Gastroesophageal sphincter (tissue), 4 donors: ENCODE measurements around the gene SPATA31E1. TPM values are rescaled to one million over a fixed set of nuclear protein-coding genes. Genes with fewer than 3 reads are reported as not detected.

Experiments
- ATAC-seq: fragments of 150-250 bp; one replicate; pipeline ENCODE4 v1.9.1; 2016; ENCODE audit warnings: mild to moderate bottlenecking, moderate library complexity
- H3K27ac ChIP-seq, 4 donors: fragments of 200-600 bp; sonication (generic) in 3 of 4; 1 replicate in 3 of 4; 2 replicates in 1 of 4; pipeline ENCODE4 v1.5.1; 2016 to 2019
- H3K27me3 ChIP-seq: fragments of 200-600 bp; sonication (generic); one replicate; pipeline ENCODE4 v1.5.1; 2019
- H3K36me3 ChIP-seq, 2 donors: fragments of 200-600 bp; sonication (generic); one replicate each; pipeline ENCODE4 v1.5.1; 2019; ENCODE audit warnings: control low read depth in 1 of 2
- H3K4me1 ChIP-seq, 3 donors: fragments of 200-600 bp; sonication (generic); 1 replicate in 2 of 3; 2 replicates in 1 of 3; pipeline ENCODE4 v1.5.1; 2016 to 2019; ENCODE audit warnings: control low read depth in 2 of 3
- H3K4me3 ChIP-seq, 2 donors: fragments of 200-600 bp; sonication (generic); one replicate each; pipeline ENCODE4 v1.5.1; 2019; ENCODE audit warnings: mild to moderate bottlenecking in 1 of 2, moderate library complexity in 1 of 2
- H3K9me3 ChIP-seq, 3 donors: fragments of 200-600 bp; sonication (generic); one replicate each; pipeline ENCODE4 v1.5.1; 2017 to 2019; ENCODE audit warnings: control low read depth in 2 of 3
- EP300 ChIP-seq: sonication (generic); formaldehyde crosslinking; IDR thresholded peaks from one replicate; pipeline ENCODE4 v1.6.1; 2017; ENCODE audit warnings: antibody characterized with exemption, mild to moderate bottlenecking
- POLR2A ChIP-seq, 2 donors: fragments of 450-650 bp; IDR thresholded peaks; one replicate each; pipeline ENCODE4 v1.6.1; 2017; ENCODE audit warnings: antibody characterized with exemption in 2 of 2, mild to moderate bottlenecking in 2 of 2, moderate library complexity in 1 of 2
- POLR2AphosphoS5 ChIP-seq: sonication (generic); formaldehyde crosslinking; IDR thresholded peaks from one replicate; pipeline ENCODE4 v1.6.1; 2017; ENCODE audit warnings: antibody characterized with exemption
- WGBS, 2 donors: methylation state at CpG; one replicate each; pipeline ENCODE4 v1.1.5; 2018; ENCODE audit warnings: low coverage in 1 of 2; 5-methylcytosine and 5-hydroxymethylcytosine counted together
- total RNA-seq, 4 donors: library from RNA; depleted of rRNA; stranded (reverse); fragments of >200 nt; gene quantifications; one replicate each; pipeline ENCODE4 v1.1.0, GENCODE V29; 2016
- TF ChIP-seq, protein P1 (sequence below), 4 experiments: fragments of 200-600 bp in 2 of 4; fragments of 450-650 bp in 2 of 4; sonication (generic) in 1 of 4; IDR thresholded peaks; one replicate each; pipeline ENCODE4 v1.5.1; 2017 to 2019; ENCODE audit warnings: antibody characterized with exemption in 4 of 4, mild to moderate bottlenecking in 2 of 4, moderate library complexity in 2 of 4

SPATA31E1 gene
- total RNA-seq, 4 donors from 2014 or later, result not detected

DNA sequence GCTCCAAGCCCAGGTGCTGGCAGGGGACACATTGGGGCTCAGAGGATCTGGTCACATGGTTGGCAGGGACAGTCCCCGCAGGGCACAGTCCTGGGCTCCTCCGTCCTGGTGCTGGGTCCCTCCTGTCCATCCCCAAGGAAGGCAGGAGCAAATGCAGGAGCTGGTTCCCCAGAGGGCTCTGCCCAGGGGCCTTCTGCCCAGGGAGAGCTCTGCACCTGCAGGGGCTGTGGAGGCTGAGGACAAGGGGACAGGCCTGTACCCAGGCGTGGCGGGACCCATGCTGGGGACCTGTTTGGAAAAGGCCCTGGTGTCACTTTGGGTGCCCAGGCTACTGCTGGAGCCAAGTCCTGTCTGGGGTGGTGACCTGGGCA is 7.2 kb downstream of the SPATA31E1 start:
- no CpG with 5 or more reads among the region's 4 CpGs for WGBS, 2 donors
- H3K27me3 ChIP-seq, result no peaks in the 10 kb centered on the region
- no peak overlapping the region for H3K27ac ChIP-seq
- H3K9me3 ChIP-seq, result peaks cover 0 to 5% (median 0%) of the 10 kb centered on the region in 3 donors
- no peak overlapping the region for H3K4me3 ChIP-seq
- TF ChIP-seq POLR2A (IDR thresholded peaks at IDR 0.05) (no peak), EP300 (no peak), POLR2AphosphoS5 (no peak)
- TF ChIP-seq, protein P1, sequence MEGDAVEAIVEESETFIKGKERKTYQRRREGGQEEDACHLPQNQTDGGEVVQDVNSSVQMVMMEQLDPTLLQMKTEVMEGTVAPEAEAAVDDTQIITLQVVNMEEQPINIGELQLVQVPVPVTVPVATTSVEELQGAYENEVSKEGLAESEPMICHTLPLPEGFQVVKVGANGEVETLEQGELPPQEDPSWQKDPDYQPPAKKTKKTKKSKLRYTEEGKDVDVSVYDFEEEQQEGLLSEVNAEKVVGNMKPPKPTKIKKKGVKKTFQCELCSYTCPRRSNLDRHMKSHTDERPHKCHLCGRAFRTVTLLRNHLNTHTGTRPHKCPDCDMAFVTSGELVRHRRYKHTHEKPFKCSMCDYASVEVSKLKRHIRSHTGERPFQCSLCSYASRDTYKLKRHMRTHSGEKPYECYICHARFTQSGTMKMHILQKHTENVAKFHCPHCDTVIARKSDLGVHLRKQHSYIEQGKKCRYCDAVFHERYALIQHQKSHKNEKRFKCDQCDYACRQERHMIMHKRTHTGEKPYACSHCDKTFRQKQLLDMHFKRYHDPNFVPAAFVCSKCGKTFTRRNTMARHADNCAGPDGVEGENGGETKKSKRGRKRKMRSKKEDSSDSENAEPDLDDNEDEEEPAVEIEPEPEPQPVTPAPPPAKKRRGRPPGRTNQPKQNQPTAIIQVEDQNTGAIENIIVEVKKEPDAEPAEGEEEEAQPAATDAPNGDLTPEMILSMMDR (IDR thresholded peaks at IDR 0.05), result no peak
- ATAC-seq, result no peak
- no peaks in the 10 kb centered on the region for H3K4me1 ChIP-seq
- no peaks in the 10 kb centered on the region for H3K36me3 ChIP-seq

DNA sequence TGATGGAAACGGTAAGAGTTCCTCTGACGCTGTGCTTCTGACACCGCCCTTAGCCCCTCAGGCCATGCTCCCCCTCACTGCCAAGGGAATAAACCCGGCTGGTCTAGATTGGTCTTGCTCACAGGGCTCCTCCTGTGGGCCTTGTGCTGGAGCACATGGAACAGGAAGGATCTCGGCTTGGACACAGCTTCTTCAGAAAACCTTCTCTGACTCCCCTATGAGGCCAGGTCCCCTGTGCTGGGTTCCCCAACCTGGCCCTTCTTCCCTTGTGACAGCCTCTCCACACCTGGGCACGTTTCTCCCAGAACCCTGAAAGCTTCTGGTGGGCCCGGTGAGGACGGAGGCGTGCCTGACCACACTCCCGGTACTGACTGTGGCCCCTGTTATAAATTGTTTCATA is 8.2 kb downstream of the SPATA31E1 start:
- ATAC-seq, result no peak
- Histone ChIP-seq H3K27ac (no peak overlapping the region), H3K36me3 (no peaks in the 10 kb centered on the region), H3K4me1 (no peaks in the 10 kb centered on the region), H3K27me3 (no peaks in the 10 kb centered on the region), H3K9me3 (peaks cover 0 to 5% (median 0%) of the 10 kb centered on the region in 3 donors), H3K4me3 (no peak overlapping the region)
- 70 to 80% methylated on average over 1 to 2 of the region's 10 CpGs for WGBS, 2 donors
- TF ChIP-seq POLR2A (IDR thresholded peaks at IDR 0.05) (no peak), POLR2AphosphoS5 (no peak)

DNA sequence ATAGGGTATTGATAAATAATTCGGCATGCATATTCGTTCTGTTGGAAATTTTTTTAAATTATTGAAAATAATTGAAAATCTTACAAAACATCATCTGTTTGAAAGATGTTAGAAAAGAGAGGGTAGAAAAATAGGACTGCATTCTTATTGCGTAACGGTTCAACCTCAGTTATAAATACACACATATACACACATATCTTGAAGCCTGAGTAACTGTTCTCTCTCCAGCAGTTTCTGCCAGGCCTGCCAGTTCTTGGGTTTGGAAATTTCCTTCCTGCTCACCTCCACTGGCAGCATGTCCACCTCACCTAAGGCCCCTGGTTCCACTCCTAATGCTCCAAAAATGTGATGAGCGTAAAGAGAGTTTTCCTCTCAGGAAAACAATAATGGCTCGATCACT is 9.1 kb downstream of the SPATA31E1 start:
- no peak overlapping the region for H3K27ac ChIP-seq
- no peaks in the 10 kb centered on the region for H3K36me3 ChIP-seq
- no peak for ATAC-seq
- no peak overlapping the region for H3K4me3 ChIP-seq
- 96 to 97% methylated on average over 6 of the region's 6 CpGs for WGBS, 2 donors
- H3K4me1 ChIP-seq, result no peaks in the 10 kb centered on the region
- H3K9me3 ChIP-seq, result peaks cover 0 to 5% (median 0%) of the 10 kb centered on the region in 3 donors
- TF ChIP-seq POLR2AphosphoS5 (no peak), POLR2A (IDR thresholded peaks at IDR 0.05) (no peak)
- H3K27me3 ChIP-seq, result no peaks in the 10 kb centered on the region

DNA sequence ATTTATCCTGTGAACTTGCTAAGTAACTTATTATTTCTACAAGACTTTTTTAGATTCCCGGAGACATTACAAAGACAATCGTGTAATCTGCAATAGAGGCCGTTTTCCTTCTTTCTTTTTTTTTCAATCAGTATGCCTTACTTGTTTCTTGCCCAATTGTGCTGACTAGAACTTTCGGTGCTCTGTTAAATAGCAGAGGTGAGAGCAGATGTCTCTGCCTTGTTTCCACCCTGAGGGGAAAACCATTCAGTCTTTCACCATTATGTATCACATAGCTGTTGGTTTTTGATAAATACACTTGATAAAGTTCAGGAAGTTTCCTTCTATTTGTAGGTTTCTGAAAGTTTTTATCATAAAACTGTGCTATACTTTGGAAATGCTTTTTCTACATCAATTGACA is 10.3 kb downstream of the SPATA31E1 start:
- no peak overlapping the region for H3K4me3 ChIP-seq
- WGBS, 2 donors, result 77 to 84% methylated on average over 4 of the region's 4 CpGs
- TF ChIP-seq EP300, result no peak
- TF ChIP-seq, protein P1 (IDR thresholded peaks at IDR 0.05), result no peak
- TF ChIP-seq POLR2A (IDR thresholded peaks at IDR 0.05), result no peak
- TF ChIP-seq POLR2AphosphoS5, result no peak
- H3K36me3 ChIP-seq, result no peaks in the 10 kb centered on the region
- no peak for ATAC-seq
- H3K27me3 ChIP-seq, result no peaks in the 10 kb centered on the region
- peaks cover 0 to 5% (median 0%) of the 10 kb centered on the region in 3 donors for H3K9me3 ChIP-seq
- no peak overlapping the region for H3K27ac ChIP-seq
- H3K4me1 ChIP-seq, result no peaks in the 10 kb centered on the region

DNA sequence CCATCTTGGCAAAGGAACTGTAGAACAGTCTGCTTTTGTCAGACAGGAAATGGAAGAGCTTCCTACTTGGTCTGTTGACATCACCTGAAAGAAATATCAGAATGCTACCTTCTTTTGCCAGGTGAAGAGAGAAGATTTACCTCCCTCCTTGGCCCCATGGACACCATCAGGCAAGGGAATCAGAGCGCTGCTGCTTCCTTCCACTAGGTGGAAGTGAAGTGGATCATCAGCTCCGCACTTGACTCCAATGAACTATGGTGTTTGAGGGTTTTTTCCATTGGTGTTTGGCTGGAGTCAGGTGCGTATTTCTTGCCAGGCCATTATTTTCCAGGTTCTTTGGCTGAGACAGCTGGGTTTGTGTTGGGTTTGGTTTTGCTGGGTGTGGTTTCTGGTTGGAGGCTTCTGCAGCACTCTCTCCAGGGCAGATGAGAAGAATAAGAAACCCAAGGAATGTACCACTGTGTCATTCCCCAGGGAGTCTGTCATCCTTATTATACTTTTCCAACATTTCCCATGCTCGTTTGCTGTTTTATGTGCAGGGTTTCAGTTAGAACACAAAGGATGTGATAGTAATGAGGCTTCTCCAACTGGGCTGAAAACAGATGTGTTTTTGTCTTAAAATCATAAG is 12.4 kb downstream of the SPATA31E1 start:
- Histone ChIP-seq H3K27me3 (no peaks in the 10 kb centered on the region), H3K27ac (no peak overlapping the region), H3K4me1 (no peaks in the 10 kb centered on the region), H3K9me3 (peaks cover 0 to 5% (median 0%) of the 10 kb centered on the region in 3 donors), H3K36me3 (no peaks in the 10 kb centered on the region), H3K4me3 (no peak overlapping the region)
- WGBS, 2 donors, result 22 to 81% methylated on average over 1 to 4 of the region's 4 CpGs
- TF ChIP-seq, protein P1 (IDR thresholded peaks at IDR 0.05), result no peak
- no peak for TF ChIP-seq EP300
- no peak for TF ChIP-seq POLR2A (IDR thresholded peaks at IDR 0.05)
- TF ChIP-seq POLR2AphosphoS5, result no peak
- no peak for ATAC-seq

DNA sequence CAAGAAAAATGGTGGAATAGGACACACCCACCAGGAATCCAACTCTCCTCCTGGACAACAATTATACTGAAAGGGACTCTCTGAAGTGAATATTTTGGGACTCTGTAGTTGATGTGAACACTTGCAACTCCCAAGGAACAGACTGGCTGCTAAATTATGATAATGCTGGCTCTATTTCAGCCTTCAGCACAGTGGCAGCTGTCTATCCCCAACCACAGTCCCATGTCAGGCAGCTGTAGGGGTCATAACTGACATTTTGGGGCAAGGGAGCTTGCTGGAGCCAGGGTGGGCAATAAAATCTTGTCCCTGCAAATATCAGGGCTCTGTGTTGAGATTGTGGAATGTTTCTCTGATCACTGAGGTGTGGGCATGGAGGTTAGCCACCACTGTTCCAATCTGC is 14.2 kb downstream of the SPATA31E1 start:
- peaks cover 0 to 7% (median 0%) of the 10 kb centered on the region in 3 donors for H3K9me3 ChIP-seq
- TF ChIP-seq POLR2A (IDR thresholded peaks at IDR 0.05) (no peak), POLR2AphosphoS5 (no peak), EP300 (no peak)
- TF ChIP-seq, protein P1 (IDR thresholded peaks at IDR 0.05), result no peak
- H3K4me1 ChIP-seq, result no peaks in the 10 kb centered on the region
- no peak overlapping the region for H3K27ac ChIP-seq
- no peaks in the 10 kb centered on the region for H3K36me3 ChIP-seq
- H3K27me3 ChIP-seq, result no peaks in the 10 kb centered on the region
- no peak overlapping the region for H3K4me3 ChIP-seq
- ATAC-seq, result no peak
